ENCODE data around the gene NIFK.

GRCh38 chr2:121686902-121687301, 49.8 kb downstream of the NIFK start:
- TF ChIP-seq POLR2A (IDR thresholded peaks at IDR 0.05; ENCODE audit: low read depth, low read length): no peak
- TF ChIP-seq CTCF (IDR thresholded peaks at IDR 0.05; ENCODE audit: extremely low read depth in 1 of 2, insufficient read depth in 1 of 2, low read depth in 1 of 2, low read length in 2 of 2): no peak
- no peak for TF ChIP-seq POLR2AphosphoS5 (IDR thresholded peaks at IDR 0.05; ENCODE audit: insufficient read depth, low read depth, low read length)
- TF ChIP-seq MAX (IDR thresholded peaks at IDR 0.05; ENCODE audit: insufficient read depth, insufficient read length): no peak
- no peak for TF ChIP-seq EZH2 (IDR thresholded peaks at IDR 0.05; ENCODE audit: borderline replicate concordance, low read depth, low read length, severe bottlenecking)
- TF ChIP-seq GATA2 (IDR thresholded peaks at IDR 0.05; ENCODE audit: insufficient read depth, insufficient read length, low read depth, low read length): no peak
- TF ChIP-seq FOS (IDR thresholded peaks at IDR 0.05; ENCODE audit: borderline replicate concordance, insufficient read depth, low read length): no peak

Data from endothelial cell of umbilical vein (primary cell).